HG03196 (cell line): ENCODE results near the gene ATAD3B.
"Not testable (repeated sequence)": the region's sequence is repeated elsewhere in the genome, so short reads cannot be mapped to it uniquely, and the experiment has no call there.

ENCODE experiments used
- ATAC-seq: cut with Tn5 transposase; IDR thresholded peaks from one replicate; pipeline ENCODE4 v1.9.1; 2021; ENCODE audit not compliant: unreplicated experiment

ATAD3B gene

GRCh38 chr1:1529936-1530335 is 58.4 kb downstream of the ATAD3B start:
- ATAC-seq, result no peak

DNA sequence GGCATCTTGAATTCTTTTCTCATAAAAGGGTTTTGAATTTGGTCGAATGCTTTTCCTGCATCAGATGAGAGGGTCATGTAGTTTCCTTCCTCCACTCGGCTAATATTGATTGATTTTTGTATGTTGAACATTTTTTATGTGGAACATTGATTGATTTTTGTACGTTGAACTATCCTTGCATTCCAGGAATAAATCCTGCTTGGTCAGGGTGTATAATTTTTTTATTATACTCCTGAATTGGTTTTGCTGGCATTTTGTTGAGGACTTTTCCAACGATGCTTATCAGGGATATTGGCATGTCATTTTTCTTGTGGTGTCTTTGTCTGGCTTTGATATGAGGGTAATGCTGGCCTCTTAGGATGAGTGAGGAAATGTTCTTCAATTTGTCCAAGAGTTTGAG is 60.4 kb downstream of the ATAD3B start:
- ATAC-seq, result no peak

- ATAC-seq, result not testable (repeated sequence)
Observed at GRCh38 chr1:1533176-1533893, 61.8 kb downstream of the ATAD3B start.

DNA sequence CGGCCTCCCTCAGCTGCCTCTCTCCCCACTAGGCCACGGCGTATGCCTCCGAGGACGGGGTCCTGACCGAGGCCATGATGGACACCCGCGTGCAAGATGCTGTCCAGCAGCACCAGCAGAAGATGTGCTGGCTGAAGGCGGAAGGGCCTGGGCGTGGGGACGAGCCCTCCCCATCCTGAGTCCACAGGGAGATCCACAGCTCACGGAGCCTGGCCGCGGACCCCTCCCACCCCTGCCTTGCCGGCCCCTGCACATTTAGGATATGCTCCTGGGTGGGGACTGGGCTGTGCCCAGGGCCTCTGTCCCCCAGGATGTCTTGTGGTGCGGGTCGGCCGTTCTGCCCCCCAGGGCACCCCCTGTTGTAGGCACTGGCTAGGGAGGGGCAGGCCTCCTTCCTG is 62.3 kb downstream of the ATAD3B start:
- not testable (repeated sequence) for ATAC-seq

DNA sequence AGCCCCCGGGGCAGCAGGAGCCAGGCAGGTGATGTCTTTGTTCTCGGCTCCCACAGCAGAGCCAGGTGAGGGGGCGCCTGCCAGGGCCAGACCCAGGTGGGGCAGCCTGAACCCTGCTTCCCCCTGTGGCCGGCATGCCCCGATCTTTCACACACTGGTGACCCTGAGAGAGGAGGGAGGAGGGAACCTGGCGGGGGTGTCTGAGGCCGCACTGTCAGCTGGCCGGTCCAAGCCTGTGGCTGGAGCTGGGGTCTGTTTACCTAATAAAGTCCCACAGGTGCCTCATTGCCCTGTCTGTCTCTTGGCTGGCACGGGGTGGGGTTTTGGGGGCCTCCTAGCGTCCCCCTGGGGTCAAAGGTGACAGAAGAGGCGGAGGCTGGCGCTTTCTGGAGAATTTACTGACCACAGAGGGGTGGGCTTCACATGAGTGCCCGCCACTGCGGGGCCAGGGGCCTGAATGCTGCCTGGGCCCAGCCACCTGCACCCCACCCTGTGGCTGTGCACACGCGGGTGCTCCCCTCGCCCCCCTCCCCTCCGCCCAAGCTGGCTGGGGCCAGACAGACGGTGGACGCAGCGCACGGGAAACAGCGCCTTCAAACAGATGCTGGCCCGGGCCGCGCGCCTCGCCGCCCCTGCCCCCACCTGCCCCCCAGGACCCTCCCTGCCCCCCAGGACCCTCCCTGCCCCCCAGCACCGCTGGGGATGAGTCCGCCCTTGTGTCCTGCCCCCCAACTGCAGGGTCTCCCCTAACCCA is 63.0 kb downstream of the ATAD3B start:
- ATAC-seq, result no peak

DNA sequence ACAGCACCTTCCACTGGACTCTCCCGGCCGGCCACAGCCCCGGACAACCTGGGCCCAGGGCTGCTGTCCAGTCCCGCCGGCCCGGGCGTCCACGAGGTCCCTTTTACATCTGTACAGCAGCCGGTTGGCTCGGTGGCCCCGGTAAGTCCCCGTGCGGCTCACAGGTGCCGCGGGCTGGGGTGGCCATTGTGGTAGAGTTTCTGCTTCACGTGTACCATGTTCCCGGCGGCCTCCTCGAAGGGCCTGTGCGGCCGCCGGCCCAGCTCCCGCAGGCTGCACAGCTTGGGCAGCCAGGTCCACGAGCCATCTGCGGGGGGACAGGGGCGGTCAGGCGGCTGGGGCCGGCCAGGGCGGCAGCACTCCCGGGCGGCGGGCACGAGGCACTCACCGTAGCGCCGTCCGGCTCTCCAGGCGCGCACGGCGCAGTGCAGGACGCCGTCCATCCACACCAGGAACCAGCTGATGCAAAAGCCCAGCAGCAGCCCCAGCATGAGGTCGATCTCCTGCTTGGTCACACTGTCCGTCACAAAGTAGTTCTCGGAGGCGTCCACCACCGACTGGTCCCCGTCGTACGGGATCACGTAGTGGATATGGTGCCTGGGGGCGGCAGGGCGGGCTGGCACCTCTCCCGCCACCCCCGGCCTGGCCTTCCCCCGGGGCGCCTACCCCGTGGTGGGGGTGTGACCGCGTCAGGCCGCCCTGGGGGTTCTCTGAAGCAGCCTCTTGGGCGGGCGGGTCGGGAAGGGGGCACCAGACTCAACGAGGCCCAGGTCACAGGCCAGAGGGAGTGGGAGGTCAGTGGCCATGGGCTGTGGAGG is 63.8 kb downstream of the ATAD3B start:
- no peak for ATAC-seq

DNA sequence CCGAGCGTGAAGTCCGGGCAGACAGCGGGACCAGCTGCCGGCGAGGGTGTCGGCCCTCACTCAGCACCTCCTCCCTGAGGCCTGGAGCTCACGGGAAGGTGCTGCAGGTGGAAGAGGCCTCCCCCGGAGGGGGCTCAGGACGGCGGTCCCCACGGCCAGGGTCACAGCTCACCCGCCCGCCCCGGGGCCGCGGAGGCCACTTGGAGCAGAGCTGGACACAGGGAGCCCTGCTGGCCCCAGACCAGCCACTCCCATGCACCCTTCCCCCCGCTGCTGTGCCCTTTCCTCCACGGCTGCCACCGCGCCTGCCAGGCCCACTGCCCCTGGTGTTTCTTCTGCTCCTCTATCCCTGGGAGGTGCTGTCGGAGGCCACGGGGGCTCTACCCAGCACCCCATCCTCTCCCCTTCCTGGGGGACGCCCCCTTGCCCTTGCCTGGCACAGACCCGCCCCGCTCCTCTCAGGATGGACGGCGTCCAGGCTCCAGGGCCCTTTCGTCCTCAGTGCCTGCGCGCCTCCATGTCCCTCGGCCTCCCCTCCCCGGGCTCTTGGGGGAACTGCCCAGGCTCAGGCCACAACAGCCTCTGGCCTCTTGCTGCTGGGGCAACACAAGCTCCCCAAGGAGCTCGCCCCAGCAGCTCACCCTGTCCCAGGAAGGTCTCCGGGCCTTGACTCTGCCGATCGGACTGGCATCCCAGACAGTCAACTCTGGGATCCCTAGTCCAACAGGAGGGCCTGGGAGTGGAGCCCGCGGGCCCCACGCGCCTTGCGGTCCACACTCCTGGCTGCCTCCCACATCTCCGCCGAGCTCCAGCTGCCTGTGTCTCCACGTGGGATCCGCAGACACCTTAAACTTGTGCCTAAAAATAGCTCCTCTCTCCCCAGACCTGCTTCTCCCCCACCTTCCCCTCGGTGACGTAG is 64.7 kb downstream of the ATAD3B start:
- no peak for ATAC-seq

DNA sequence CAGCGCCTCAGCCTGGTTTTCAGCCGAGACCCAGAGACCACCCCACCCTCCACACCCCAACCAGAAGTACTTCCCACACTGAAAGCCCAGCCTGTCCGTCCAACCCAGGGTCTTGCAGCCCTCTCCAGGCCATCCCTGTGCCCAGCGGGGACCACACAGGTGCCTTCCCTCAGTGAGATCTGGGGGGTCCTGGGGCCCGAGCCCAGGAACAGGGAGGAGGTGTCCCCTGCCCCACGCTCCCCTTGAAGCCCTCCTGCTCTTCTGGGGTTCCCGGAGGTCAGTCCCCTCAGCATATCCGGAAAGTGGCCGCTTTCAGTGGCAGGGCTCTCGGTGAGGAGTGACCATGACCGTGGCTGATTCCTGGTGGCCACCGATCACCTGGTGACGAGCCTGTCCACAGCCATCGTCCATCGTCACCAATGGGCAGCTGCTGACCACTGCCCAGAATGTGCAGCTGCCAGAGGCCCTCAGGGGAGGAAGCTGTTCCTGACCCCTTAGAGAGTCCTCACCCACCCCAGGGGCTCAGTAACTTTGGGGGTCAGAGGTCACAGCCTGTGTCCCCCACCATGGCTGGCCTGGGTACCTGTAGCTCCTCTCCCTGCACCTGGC is 65.5 kb downstream of the ATAD3B start:
- no peak for ATAC-seq

DNA sequence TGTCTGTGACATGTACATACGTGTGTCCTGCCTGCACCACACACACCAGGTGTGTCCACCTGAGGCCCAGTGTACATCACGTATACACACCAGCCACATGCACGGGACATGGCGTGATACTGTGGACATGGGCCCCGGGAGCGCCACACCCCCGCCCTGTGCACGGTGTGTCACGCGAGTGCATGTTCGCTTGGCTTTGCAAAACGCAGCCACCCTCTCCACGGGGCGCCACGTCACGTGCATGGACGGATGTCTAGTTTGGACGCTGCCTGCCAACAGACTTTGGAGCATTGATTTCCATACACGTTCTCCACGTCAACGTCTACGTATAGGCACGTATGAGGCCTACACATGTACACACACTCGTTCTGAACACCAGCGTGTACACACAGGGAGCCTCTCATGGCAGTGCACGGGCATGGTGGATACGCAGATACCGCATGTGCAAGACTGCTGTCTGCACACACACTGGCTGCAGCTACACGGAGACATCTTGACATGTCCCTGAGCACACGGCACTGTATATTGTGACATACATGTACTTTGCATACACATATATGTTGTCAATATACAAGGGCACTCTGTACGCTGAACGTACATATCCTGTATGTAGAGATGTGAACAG is 66.2 kb downstream of the ATAD3B start:
- no peak for ATAC-seq

DNA sequence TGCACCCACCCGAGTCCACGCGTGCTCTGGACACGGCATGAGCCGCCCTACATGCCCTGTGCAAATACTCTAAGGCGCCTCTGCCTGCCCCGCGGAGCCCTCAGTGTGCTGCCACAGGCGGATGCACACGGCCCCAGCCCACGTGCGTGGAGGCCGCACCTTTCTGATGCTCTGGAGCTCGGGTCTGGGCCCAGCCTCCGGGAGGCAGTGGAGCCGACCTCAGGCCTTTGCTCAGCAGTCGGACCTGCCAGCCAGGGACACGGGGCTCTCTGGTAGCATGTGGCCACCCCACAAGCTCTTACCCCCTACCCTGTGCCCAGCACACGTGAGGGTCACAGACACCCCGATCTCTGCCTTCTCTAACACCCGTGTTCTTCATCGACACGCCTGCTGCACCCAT is 66.8 kb downstream of the ATAD3B start:
- ATAC-seq, result no peak

DNA sequence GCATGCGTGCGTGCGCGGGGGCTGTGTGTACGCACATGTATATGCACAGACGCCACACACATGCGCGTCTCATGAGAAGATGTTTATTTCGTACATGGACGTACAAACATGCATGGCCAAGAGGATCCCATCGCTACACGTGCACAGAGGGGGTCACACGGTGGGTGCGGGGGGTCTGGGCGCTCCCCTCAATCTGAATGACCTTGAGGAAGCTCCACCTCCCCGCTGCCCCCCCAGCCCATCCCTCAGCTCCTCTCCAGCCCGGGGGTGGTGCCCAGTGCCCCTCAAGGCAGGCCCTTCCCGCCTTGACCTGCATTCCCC is 67.4 kb downstream of the ATAD3B start:
- no peak for ATAC-seq

DNA sequence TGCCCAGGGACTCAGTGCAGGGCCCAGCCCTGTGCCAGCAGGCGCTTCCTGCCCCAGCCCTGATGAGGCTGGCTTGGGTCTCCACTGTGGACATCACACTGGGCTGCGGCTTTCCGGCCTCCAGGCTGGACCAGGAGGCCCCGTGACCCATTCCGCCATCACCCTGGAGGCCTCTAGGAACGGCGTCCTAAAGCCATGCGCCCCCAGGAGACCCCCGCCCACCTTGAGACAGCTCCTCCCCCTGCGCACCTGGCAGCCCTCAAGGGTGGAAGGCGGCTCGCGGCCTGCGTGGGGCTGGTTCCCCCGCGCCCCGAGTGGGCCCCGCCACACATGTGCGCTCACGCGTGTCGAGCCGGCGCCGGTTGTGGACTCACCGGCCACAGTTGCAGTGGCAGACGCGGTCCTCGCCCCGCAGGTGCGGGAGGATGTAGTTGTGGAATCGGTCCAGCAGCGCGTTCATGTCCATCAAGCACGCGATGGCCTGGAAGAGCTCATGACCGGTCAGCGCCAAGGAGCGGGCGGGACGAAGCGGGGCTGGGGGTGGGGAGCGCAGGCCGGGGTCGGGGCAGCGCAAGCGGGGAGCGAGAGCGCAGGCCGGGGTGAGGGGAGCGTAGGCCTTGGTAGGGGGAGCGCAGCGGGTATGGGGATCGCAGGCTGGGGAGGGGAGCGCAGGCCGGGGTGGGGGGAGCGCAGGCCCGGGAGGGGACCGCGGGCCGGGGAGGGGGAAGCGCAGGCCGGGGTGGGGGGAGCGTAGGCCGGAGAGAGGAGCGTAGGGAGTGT is 67.9 kb downstream of the ATAD3B start:
- no peak for ATAC-seq

DNA sequence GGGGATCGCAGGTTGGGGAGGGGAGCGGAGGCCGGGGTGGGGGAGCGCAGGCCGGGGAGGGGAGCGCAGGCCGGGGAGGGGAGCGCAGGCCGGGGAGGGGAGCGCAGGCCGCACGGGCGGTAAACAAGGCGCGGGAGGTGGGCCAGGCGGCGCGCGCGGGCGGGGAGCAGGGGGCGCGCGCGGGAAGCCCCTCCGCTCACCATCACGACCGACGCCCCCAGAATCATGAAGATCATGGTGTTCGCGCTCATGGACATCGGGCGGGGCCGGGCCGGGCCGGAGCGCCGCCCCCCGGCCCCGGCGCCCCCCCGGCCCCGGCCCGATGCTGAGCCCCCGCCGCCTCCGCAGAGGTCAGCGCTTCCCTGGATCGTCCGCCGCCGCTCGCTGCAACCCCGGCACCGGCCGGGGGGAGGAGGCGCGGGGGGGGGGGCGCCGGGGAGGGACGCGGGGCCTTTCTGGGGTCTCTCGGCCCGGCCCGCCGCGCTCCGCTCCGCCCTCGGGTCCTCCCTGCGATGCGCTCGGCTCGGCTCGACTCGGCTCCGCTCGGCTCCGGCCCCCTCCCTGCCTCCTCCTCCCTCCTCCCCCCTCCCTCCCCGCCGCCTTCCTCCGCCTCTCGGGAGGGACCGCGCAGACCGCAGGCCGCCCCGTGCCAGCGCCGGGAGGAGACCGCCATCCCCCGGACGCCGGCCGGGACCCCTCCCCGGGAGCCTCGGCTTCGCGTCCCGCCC is 68.7 kb downstream of the ATAD3B start, which contains the start of gene TMEM240:
Gene TMEM240, minus strand, starts transcription at position 535 of the 728 bp plus-strand sequence. Its CDS starts 278 bp downstream, at position 257.
- ATAC-seq, result no peak

GRCh38 chr1:1540818-1541628 is 69.5 kb downstream of the ATAD3B start:
- ATAC-seq, result no peak

GRCh38 chr1:1541956-1542765 is 70.6 kb downstream of the ATAD3B start:
- ATAC-seq, result no peak

DNA sequence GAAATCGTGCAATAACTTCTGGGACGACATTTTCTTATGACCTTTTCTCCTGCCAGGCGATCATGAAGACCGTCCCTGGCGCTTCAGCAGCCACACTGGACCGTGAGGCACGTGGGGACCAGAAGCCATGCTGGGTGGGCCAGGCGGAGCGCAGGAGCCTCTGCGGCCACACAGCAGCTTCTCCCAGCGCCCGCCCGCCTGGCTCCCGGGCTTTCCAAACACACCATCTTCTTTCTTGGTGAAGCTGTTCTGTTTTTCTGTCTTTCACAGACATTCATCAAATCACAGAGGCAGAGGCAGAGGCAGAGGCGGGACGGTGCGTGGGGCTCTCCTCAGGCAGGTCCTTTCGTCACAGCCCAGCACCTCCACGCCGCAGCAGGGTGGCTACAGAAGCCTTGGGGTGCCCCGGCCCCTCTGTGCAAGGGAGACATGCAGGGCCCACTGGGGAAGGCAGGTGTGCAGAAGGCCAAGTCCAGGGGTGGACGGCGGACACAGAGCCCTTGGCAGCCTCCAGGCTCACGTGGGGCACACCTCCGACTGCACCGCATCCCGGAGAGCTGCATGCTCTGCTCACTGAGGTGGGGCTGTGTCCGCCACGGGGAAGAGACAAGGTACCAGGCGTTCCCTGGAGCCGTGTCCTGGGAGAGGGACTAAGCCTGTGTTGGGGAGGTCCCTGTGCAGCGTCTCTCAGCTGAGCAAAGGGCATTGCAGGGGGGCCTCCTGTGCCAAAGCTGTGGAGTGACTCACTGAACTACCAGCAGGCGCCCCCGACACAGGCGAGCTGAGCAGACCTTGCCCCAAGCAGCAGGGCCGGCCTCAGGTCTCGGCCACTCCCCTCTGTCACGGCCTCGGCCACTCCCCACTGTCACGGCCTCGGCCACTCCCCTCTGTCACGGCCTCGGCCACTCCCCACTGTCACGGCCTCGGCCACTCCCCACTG is 71.5 kb downstream of the ATAD3B start:
- no peak for ATAC-seq
